NOMO-1 (cell line): ENCODE results near the gene FAHD2A.
"Not testable (repeated sequence)": the region's sequence is repeated elsewhere in the genome, so short reads cannot be mapped to it uniquely, and the experiment has no call there.

ENCODE experiments used
- DNase-seq, 2 experiments: peaks; one replicate each; lab custom pipeline; 2025; ENCODE audit not compliant: unreplicated experiment in 2 of 2; lab: John Stamatoyannopoulos, UW

FAHD2A gene

GRCh38 chr2:95375532-95376150, 26.9 kb upstream of the FAHD2A start:
- no peak for DNase-seq

- no peak for DNase-seq
Observed at GRCh38 chr2:95376311-95377215, 25.9 kb upstream of the FAHD2A start.

- DNase-seq: no peak
Observed at GRCh38 chr2:95377216-95378123, 25.0 kb upstream of the FAHD2A start.

DNA sequence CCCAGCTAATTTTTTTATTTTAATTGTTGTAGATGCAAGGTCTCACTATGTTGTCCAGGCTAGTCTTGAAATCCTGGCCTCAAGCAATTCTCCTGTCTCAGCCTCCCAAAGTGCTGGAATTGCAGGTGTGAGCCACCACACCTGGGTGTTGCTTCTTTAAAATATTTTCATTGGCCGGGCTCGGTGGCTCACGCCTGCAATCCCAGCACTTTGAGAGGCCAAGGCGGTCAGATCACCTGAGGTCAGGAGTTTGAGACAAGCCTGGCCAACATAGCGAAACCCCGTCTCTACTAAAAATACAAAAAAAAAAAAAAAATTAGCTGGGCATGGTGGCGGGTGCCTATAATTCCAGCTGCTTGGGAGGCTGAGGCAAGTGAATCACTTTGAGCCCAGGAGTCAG, 24.2 kb upstream of the FAHD2A start:
- not testable (repeated sequence) for DNase-seq

DNA sequence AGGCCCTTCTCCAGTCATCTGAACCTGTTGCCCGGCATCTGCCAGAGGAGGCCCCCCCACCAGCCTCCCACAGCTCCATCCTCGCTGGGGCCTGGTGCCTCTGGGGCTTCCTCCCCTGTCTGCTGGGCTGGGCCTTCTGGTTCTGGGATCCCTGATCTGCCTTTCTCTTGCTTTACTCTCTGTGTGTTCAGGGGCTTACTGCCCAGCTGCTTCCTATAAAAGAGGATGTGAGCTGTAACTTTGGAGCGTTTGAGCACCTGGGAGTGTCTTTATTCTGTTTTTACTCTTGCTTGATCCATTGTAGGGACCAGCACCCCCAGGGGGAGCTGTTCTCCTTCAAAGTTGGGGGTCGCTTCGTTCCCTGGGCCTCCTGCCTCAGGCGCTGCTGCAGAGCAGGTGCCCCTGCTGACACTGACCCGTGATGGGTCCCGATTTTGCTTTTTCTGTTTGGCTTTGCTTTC, 23.1 kb upstream of the FAHD2A start:
- DNase-seq: no peak

GRCh38 chr2:95380280-95380679, 22.2 kb upstream of the FAHD2A start:
- DNase-seq: no peak

- DNase-seq: no peak
Observed at GRCh38 chr2:95380731-95381130, 21.8 kb upstream of the FAHD2A start.

DNA sequence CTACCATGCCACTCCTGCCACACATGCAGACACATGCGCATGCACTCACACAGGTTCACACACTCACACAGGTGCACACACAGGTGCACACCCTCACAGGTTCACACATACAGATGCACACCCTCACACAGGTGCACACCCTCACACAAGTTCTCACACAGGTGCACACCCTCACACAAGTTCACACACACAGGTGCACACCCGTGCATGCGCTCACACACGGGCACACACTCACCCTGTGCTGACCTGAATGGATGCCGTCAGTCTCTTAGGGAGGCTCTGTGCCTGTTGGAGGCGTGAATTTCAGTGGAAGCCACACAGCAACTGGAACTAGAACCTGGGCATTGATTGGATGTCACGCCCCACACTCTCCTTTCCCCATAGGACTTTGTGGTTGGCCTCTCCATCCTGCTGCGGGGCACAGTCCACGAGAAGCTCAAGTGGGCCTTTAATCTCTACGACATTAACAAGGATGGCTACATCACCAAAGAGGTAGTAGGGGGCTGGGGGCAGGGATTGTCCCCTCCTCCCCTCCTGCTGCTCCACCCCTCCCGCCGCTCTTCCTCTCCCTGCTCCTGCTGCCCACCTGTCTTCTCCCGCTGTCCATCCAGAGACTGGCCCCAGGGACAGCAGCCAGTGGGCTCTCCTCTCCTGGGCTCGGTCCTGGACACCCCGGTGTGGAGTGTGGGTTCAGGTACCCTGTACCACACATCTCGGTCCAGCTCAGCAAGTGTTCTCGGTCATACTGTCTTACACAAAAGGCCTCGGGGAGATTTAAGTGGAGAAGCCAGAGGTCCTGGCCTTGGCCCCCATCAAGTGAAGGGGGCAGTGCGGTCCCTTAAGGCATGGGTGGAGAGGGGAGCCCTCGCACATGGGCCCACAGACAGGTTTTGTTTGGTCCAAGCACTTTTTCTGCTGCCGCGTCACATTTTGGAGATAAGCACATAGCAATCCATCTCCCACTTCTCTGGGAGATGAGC, 21.0 kb upstream of the FAHD2A start:
- DNase-seq: no peak

GRCh38 chr2:95382192-95382591, 20.3 kb upstream of the FAHD2A start:
- no peak for DNase-seq

- no peak for DNase-seq
Observed at GRCh38 chr2:95382686-95383634, 19.5 kb upstream of the FAHD2A start.

- no peak for DNase-seq
Observed at GRCh38 chr2:95383635-95384027, 18.9 kb upstream of the FAHD2A start.

DNA sequence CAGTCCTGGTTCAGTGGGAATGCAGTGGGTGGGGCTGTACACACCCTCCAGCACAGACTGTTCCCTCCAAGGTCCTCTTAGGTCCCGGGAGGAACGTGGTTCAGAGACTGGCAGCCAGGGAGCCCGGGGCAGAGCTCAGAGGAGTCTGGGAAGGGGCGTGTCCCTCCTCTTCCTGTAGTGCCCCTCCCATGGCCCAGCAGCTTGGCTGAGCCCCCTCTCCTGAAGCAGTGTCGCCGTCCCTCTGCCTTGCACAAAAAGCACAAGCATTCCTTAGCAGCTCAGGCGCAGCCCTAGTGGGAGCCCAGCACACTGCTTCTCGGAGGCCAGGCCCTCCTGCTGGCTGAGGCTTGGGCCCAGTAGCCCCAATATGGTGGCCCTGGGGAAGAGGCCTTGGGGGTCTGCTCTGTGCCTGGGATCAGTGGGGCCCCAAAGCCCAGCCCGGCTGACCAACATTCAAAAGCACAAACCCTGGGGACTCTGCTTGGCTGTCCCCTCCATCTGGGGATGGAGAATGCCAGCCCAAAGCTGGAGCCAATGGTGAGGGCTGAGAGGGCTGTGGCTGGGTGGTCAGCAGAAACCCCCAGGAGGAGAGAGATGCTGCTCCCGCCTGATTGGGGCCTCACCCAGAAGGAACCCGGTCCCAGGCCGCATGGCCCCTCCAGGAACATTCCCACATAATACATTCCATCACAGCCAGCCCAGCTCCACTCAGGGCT, 17.5 kb upstream of the FAHD2A start:
- DNase-seq: no peak

DNA sequence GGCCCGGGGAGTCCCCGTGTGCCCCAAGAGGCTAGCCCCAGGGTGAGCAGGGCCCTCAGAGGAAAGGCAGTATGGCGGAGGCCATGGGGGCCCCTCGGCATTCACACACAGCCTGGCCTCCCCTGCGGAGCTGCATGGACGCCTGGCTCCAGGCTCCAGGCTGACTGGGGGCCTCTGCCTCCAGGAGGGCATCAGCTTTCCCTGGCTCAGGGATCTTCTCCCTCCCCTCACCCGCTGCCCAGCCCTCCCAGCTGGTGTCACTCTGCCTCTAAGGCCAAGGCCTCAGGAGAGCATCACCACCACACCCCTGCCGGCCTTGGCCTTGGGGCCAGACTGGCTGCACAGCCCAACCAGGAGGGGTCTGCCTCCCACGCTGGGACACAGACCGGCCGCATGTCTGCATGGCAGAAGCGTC, 16.9 kb upstream of the FAHD2A start:
- no peak for DNase-seq

DNA sequence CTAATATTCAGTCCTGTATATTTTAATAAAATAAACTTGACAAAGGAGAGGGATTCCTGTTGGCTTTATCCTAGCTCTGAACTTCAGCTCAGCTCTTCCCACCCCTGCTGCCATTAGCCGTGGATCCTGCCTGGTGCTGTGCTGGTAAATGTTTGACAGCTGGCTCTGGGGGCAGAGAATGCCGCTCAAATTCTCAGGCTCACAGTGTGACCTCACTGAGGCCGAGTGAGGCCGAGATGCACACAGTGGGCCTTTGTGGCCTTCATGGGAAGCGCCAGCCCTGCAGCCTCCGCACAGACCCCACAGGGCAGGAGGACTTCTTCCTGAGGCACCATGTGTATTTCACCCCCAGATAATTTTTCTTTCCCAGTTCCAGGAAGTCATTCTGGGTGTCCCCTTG, 16.5 kb upstream of the FAHD2A start:
- no peak for DNase-seq

DNA sequence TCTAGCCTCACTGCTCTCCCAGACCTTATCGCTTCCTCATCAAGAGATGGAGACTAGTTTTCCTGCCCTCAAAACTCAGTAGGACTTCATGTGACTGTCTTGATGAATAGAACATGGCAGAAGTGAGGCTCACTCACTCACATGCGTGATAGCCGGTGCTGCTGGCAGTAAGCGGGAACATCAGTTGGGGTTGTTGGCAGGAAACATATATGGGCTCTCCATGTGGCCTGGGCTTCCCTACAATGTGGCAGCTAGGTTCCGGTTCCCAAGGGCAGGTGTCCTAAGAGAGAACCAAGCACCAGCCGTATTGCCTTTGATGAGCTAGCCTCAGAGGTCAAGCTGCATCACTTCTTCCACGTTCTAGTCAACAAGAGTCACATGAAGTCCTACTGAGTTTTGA, 15.2 kb upstream of the FAHD2A start:
- no peak for DNase-seq

GRCh38 chr2:95388091-95388692, 14.3 kb upstream of the FAHD2A start:
- no peak for DNase-seq

DNA sequence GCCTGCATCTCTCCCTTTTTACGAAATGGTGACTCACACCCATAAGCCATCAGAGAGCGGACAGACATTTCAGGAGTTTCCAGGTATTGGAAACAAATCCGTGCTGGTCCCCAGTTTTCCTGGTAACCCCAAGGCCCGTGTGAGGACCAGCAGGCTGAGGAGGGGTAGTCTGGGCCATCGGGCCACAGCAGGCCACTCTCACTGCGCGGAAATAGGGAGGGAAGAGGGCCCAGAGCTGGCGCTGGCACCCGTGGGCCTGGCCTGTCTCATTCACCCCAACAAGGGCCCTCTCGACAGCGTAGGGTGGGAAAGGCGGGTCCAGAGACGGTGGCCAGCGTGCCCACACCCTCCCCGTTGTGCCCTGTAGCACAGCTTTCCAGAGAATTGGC, 13.7 kb upstream of the FAHD2A start:
- DNase-seq: no peak
